GM10248 (cell line): ENCODE measurements around the gene VAMP2.
A peak's percentile ranks its signal among the peaks of the same experiment; 100 is the strongest.

Source experiments
- CTCF ChIA-PET: fragments of 300-600 bp; sonication (Branson Sonifier 250); formaldehyde crosslinking; extraction: SDS; loops from one replicate; lab custom pipeline; 2021; ENCODE audit warnings: antibody characterized with exemption; lab: Yijun Ruan, JAX
- POLR2A ChIA-PET: fragments of 350-650 bp; sonication (Branson Sonifier 250); formaldehyde crosslinking; extraction: SDS; loops from one replicate; lab custom pipeline; 2020; ENCODE audit warnings: antibody characterized with exemption; lab: Yijun Ruan, JAX
- DNase-seq: peaks from one replicate; pipeline ENCODE4 v3.0.0; 2012; ENCODE audit errors: extremely low spot score
- TF ChIP-seq, protein P1 (sequence below): IDR thresholded peaks from 2 replicates; pipeline ENCODE4 v1.5.1; 2012; ENCODE audit warnings: mild to moderate bottlenecking, low read depth; ENCODE audit errors: extremely low read depth, missing control alignments, control extremely low read depth

The VAMP2 gene

DNA sequence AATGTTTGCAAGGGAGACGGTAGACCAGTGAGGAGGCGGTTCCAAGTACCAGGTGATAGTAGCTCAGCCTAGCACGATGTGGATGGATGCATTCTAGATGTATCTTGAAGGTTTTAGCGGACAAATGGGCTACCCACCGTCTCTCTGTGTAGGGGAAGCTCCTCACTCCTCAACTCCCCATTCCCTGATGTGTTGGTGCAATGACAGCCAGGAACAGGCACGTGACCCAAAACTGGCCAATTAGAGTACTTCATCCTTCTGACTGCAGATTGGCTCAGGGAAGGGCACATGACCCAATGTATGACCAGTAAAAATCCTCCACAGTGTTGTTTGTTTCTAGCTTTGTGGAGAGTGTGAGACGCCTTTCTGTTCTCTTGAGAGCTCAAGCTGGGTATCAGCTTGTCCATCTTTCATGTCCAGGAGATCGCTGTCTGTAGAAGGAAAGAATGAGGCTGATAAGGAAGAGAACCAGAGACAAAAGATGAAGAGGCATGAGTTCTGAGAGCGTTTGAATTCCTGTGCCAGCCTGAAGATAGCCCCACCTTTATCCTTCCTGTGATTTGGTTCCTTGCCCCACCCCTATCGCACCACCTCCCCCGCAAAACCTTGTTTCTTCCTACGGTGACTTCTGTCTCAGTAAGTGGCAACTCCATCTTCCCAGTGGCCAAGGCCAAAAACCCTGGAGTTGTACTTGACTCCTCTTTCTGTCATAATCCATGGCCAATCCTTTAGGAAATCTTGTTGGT is 29.5 kb upstream of the VAMP2 start:
- POLR2A ChIA-PET: interaction anchor here (0.8 to 1.7 kb wide), 5 partner anchors 17 to 97 kb away, joined by 3 to 9 read pairs (median 5); partner anchors contain the start of gene RANGRF
- CTCF ChIA-PET: interaction anchor here (0.6 to 2.7 kb wide), 8 partner anchors 7 to 119 kb away, joined by 3 to 13 read pairs (median 4); partner anchors contain the start of gene ALOXE3
- peak; percentile 71 for DNase-seq
- TF ChIP-seq, protein P1, sequence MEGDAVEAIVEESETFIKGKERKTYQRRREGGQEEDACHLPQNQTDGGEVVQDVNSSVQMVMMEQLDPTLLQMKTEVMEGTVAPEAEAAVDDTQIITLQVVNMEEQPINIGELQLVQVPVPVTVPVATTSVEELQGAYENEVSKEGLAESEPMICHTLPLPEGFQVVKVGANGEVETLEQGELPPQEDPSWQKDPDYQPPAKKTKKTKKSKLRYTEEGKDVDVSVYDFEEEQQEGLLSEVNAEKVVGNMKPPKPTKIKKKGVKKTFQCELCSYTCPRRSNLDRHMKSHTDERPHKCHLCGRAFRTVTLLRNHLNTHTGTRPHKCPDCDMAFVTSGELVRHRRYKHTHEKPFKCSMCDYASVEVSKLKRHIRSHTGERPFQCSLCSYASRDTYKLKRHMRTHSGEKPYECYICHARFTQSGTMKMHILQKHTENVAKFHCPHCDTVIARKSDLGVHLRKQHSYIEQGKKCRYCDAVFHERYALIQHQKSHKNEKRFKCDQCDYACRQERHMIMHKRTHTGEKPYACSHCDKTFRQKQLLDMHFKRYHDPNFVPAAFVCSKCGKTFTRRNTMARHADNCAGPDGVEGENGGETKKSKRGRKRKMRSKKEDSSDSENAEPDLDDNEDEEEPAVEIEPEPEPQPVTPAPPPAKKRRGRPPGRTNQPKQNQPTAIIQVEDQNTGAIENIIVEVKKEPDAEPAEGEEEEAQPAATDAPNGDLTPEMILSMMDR: no peak

DNA sequence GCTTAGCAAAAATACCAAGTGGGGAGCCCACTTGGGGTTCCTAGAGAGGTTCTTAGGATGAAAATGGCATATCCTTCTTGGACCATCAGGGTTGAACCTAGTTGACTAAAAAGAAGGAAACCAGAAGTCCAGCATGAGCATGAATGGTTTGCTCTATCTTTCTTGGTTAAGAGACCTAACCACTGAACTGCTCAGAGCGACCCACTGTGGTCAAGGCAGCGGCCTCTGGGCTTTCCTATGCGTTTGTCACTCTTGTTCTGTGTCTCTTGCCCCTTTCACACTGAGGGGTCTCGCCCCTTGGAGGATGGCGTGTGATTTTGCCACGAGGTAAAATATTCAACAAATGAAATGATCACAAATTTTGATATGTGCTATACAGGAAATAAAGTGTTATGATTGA is 27.8 kb upstream of the VAMP2 start:
- no peak for DNase-seq
- POLR2A ChIA-PET: interaction anchor here (0.5 to 6.1 kb wide), 12 partner anchors 7 to 58 kb away, joined by 3 to 89 read pairs (median 4); partner anchors contain the start of genes AURKB and CTC1
- TF ChIP-seq, protein P1: no peak
- CTCF ChIA-PET: interaction anchor here (0.7 to 4.3 kb wide), 12 partner anchors 10 to 130 kb away, joined by 3 to 30 read pairs (median 3); partner anchors contain the start of gene HES7

DNA sequence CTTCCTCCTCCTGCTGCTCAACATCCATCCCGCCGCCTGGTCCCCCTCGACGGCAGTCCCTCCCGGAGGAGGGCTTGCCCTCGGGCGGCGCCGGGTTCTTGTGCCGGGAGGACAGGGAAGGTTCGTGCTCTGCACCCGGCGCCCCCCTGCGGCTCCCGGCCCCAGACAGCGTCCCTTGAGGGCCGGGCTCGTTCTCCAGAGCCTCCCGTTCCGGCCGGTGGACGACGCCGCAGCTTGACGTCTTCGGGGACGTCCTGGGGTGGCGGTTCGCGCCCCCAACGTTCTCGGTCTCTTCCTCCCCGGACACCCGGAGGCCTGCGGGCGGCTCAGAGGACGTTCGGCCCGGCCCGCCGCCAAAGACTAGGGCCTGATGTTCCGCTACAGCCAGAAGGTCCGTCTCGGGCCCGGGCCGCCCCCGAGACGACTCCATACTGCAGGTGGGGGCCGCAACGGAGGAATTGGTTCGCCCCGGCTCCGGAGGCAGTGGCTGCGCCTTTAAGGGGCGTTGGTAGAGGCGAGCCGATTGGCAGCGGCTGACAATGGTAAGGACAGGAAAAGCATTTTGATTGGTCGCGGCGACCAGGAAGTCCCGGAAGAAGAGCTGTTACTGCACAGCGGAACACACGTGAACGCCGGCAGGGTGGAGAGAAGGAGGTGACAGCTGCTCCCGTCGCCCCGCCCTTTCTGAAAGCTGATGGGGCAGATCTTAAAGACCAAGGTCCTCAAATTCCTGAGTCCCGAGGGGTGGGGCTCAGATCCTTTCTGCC is 27.1 kb upstream of the VAMP2 start, which contains the start of gene BORCS6:
BORCS6 (minus strand) TSS at position 470 of the 767 bp plus-strand sequence; CDS start at position 430, 40 bp downstream.
- POLR2A ChIA-PET: interaction anchor here (0.5 to 6.1 kb wide), 12 partner anchors 8 to 58 kb away, joined by 3 to 89 read pairs (median 3); partner anchors contain the start of genes AURKB and CTC1

DNA sequence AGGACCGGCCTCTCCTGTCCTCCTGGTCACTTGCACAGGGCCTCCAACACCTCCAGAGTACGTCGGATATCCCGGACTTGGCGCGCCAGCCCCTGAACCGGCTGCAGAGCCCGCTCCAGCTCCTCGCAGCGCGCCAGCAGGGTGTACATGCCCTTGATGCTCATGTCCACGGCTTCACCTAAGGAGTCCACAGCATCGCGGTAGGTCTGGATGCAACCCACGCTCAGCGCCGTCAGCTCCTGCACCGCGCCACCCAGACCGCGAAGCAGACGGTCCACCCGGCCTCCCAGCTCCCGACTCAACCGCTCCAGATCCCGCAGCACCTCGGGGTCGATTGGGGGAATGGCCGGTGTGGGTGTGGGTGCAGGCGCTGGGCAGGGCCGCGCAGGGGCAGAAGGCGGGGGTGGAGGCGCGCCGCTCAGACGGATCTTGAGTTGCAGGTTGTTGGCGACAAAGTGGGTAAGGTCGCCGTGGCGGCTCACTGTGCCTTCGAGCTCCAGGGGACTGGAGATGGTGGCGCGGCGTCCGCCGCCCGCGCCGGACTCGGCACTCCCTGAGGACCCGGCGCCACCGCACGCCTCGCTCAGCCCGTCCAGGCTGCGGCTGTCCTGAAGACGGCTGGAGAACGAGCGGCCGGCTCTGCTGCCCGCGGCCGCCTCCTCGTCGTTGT is 26.4 kb upstream of the VAMP2 start:
- ChIA-PET POLR2A (interaction anchor here (1.4 to 6.1 kb wide), 3 partner anchors 16 to 35 kb away, joined by 3 to 89 read pairs (median 6); partner anchors contain the start of gene AURKB), CTCF (interaction anchor here (0.6 to 4.3 kb wide), 9 partner anchors 11 to 128 kb away, joined by 3 to 30 read pairs (median 3); no protein-coding TSS in a partner anchor)
- TF ChIP-seq, protein P1: no peak
- no peak for DNase-seq

More for the DNA sequence above, 27.1 kb upstream of the VAMP2 start, which contains the start of gene BORCS6:
- TF ChIP-seq, protein P1: peak; percentile 33
- DNase-seq: peak; percentile 91
- CTCF ChIA-PET: interaction anchor here (0.7 to 4.3 kb wide), 13 partner anchors 10 to 129 kb away, joined by 3 to 30 read pairs (median 3); partner anchors contain the start of gene HES7

DNA sequence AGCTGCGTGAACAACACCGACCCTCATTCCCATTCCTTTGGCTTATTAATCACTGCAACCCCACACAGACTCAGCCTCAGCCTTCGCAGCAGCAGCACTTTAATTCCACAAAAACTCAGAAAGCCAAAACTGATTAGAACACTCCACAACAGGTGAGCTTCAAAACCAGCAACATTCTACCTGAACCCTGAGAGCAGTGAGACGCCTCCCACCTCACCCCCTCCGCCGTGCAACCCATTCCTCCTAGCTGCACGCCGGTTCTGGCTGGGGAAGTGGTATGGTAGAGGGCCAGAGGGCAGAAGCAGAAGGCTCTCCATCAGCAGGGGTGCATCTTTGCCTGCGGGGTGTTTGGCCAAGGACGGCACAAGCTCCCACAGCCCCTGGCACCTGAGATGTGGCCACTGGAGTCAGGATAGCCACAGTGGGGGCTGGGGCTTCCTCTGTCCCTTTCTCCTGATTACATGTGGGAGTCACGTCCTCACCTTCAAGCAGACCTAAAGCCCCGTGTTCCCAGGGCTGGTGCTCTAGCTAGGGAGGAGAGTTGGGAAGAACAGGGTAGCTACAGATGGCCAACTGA is 25.6 kb upstream of the VAMP2 start:
- ChIA-PET CTCF (interaction anchor here (0.6 to 4.3 kb wide), 11 partner anchors 12 to 78 kb away, joined by 3 to 30 read pairs (median 3); no protein-coding TSS in a partner anchor), POLR2A (interaction anchor here (0.7 to 6.1 kb wide), 2 partner anchors 16 to 64 kb away, joined by 5 to 89 read pairs; no protein-coding TSS in a partner anchor)
- no peak for DNase-seq
- TF ChIP-seq, protein P1: no peak
